ENCODE measurements around the gene C12orf57. TPM values are rescaled to one million over a fixed set of nuclear protein-coding genes. Genes with fewer than 3 reads are reported as not detected.

C12orf57 gene
- total and polyA plus RNA-seq, 2 of the 13 experiments (the other 11 are each of a cell fraction or from before 2014, with no cell fraction given) = 84.0 to 287 TPM

DNA sequence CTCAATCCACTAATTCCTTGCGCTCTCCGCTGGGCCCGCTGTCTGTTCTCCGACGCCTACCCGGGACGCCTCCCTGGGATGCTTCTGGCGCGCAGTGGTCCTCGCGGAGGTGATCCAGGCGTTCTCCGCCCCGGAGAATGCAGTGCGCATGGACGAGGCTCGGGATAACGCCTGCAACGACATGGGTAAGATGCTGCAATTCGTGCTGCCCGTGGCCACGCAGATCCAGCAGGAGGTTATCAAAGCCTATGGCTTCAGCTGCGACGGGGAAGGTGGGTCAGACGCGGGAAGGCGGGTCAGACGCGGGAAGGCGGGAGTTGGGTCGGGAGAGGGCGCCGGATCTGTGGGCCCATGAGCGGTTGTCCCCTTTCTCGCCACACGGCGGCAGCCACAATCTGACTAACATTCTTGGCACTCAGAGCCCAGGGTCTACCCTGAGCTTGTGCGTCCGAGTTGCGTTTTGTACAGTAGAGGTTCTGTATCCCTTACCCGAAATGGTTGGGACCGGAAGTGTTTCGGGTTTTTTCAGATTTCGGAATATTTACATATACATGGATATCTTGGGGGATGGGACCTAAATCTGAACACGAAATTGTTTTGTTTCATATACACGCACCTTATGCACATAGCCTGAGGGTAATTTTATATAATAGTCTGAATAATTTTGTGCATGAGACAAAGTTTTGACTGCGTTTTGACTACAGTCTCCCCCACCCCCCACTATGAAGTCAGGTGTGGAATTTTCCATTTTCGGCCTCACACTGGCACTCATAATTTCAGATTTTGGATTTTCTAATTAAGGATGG, 762 bp downstream of the C12orf57 start (continued):
- TF ChIP-seq, protein P1, sequence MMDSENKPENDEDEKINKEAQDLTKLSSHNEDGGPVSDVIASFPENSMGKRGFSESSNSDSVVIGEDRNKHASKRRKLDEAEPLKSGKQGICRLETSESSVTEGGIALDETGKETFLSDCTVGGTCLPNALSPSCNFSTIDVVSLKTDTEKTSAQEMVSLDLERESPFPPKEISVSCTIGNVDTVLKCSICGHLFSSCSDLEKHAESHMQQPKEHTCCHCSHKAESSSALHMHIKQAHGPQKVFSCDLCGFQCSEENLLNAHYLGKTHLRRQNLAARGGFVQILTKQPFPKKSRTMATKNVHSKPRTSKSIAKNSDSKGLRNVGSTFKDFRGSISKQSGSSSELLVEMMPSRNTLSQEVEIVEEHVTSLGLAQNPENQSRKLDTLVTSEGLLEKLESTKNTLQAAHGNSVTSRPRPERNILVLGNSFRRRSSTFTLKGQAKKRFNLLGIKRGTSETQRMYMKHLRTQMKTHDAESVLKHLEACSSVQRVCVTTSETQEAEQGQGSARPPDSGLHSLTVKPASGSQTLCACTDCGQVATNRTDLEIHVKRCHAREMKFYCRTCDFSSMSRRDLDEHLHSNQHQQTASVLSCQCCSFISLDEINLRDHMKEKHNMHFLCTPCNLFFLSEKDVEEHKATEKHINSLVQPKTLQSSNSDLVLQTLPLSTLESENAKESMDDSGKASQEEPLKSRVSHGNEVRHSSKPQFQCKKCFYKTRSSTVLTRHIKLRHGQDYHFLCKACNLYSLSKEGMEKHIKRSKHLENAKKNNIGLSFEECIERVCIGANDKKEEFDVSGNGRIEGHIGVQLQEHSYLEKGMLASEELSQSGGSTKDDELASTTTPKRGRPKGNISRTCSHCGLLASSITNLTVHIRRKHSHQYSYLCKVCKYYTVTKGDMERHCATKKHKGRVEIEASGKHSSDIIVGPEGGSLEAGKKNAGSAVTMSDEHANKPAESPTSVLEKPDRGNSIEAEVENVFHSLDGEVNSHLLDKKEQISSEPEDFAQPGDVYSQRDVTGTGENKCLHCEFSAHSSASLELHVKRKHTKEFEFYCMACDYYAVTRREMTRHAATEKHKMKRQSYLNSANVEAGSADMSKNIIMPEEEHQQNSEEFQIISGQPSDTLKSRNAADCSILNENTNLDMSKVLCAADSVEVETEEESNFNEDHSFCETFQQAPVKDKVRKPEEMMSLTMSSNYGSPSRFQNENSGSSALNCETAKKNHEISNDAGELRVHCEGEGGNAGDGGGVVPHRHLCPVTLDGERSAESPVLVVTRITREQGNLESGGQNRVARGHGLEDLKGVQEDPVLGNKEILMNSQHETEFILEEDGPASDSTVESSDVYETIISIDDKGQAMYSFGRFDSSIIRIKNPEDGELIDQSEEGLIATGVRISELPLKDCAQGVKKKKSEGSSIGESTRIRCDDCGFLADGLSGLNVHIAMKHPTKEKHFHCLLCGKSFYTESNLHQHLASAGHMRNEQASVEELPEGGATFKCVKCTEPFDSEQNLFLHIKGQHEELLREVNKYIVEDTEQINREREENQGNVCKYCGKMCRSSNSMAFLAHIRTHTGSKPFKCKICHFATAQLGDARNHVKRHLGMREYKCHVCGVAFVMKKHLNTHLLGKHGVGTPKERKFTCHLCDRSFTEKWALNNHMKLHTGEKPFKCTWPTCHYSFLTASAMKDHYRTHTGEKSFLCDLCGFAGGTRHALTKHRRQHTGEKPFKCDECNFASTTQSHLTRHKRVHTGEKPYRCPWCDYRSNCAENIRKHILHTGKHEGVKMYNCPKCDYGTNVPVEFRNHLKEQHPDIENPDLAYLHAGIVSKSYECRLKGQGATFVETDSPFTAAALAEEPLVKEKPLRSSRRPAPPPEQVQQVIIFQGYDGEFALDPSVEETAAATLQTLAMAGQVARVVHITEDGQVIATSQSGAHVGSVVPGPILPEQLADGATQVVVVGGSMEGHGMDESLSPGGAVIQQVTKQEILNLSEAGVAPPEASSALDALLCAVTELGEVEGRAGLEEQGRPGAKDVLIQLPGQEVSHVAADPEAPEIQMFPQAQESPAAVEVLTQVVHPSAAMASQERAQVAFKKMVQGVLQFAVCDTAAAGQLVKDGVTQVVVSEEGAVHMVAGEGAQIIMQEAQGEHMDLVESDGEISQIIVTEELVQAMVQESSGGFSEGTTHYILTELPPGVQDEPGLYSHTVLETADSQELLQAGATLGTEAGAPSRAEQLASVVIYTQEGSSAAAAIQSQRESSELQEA (CRISPR knock-in tag; IDR thresholded peaks at IDR 0.05; ENCODE audit: not compliant biosample characterization) = peak; percentile 88
- TF ChIP-seq RFXAP (CRISPR knock-in tag; IDR thresholded peaks at IDR 0.05; ENCODE audit: borderline replicate concordance) (0 out of 2 replicates have a peak, but pooled peaks have one; percentile 74), MTA3 (CRISPR knock-in tag; IDR thresholded peaks at IDR 0.05) (no peak), ZBTB21 (CRISPR knock-in tag; IDR thresholded peaks at IDR 0.05) (peak; percentile 20; the same call in 1 of the 2 replicates), ZSCAN22 (CRISPR knock-in tag; IDR thresholded peaks at IDR 0.05) (no peak), ZNF772 (CRISPR knock-in tag; IDR thresholded peaks at IDR 0.05) (peak; percentile 74; the same call in 1 of the 2 replicates), HOXA5 (CRISPR knock-in tag; IDR thresholded peaks at IDR 0.05) (peak; percentile 90), RBM39 (IDR thresholded peaks at IDR 0.05; ENCODE audit: low read depth, low read length, poor library complexity, severe bottlenecking) (peak; percentile 51), ZBTB42 (CRISPR knock-in tag; IDR thresholded peaks at IDR 0.05) (0 out of 2 replicates have a peak, but pooled peaks have one; percentile 68), ZNF501 (CRISPR knock-in tag; IDR thresholded peaks at IDR 0.05) (peak; percentile 84)
- TF ChIP-seq, protein P2, sequence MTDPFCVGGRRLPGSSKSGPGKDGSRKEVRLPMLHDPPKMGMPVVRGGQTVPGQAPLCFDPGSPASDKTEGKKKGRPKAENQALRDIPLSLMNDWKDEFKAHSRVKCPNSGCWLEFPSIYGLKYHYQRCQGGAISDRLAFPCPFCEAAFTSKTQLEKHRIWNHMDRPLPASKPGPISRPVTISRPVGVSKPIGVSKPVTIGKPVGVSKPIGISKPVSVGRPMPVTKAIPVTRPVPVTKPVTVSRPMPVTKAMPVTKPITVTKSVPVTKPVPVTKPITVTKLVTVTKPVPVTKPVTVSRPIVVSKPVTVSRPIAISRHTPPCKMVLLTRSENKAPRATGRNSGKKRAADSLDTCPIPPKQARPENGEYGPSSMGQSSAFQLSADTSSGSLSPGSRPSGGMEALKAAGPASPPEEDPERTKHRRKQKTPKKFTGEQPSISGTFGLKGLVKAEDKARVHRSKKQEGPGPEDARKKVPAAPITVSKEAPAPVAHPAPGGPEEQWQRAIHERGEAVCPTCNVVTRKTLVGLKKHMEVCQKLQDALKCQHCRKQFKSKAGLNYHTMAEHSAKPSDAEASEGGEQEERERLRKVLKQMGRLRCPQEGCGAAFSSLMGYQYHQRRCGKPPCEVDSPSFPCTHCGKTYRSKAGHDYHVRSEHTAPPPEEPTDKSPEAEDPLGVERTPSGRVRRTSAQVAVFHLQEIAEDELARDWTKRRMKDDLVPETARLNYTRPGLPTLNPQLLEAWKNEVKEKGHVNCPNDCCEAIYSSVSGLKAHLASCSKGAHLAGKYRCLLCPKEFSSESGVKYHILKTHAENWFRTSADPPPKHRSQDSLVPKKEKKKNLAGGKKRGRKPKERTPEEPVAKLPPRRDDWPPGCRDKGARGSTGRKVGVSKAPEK (CRISPR knock-in tag; IDR thresholded peaks at IDR 0.05; ENCODE audit: borderline replicate concordance) = 0 out of 2 replicates have a peak, but pooled peaks have one; percentile 63
- TF ChIP-seq, protein P3, sequence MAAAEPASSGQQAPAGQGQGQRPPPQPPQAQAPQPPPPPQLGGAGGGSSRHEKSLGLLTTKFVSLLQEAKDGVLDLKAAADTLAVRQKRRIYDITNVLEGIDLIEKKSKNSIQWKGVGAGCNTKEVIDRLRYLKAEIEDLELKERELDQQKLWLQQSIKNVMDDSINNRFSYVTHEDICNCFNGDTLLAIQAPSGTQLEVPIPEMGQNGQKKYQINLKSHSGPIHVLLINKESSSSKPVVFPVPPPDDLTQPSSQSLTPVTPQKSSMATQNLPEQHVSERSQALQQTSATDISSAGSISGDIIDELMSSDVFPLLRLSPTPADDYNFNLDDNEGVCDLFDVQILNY (CRISPR knock-in tag; conservative IDR thresholded peaks at IDR 0.05) = 0 out of 2 replicates have a peak, but pooled peaks have one; percentile 55
- TF ChIP-seq, protein P4, sequence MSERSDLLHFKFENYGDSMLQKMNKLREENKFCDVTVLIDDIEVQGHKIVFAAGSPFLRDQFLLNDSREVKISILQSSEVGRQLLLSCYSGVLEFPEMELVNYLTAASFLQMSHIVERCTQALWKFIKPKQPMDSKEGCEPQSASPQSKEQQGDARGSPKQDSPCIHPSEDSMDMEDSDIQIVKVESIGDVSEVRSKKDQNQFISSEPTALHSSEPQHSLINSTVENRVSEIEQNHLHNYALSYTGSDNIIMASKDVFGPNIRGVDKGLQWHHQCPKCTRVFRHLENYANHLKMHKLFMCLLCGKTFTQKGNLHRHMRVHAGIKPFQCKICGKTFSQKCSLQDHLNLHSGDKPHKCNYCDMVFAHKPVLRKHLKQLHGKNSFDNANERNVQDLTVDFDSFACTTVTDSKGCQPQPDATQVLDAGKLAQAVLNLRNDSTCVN (CRISPR knock-in tag; IDR thresholded peaks at IDR 0.05; ENCODE audit: borderline replicate concordance) = no peak
- TF ChIP-seq, protein P5, sequence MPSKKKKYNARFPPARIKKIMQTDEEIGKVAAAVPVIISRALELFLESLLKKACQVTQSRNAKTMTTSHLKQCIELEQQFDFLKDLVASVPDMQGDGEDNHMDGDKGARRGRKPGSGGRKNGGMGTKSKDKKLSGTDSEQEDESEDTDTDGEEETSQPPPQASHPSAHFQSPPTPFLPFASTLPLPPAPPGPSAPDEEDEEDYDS (CRISPR knock-in tag; IDR thresholded peaks at IDR 0.05) = peak; percentile 48; the same call in 1 of the 2 replicates
